Chondrocyte (in vitro differentiated cells): ENCODE measurements around the gene TRPM6. TPM values are rescaled to one million over a fixed set of nuclear protein-coding genes. Genes with fewer than 3 reads are reported as not detected.

Experiments
- DNase-seq: peaks from one replicate; pipeline ENCODE4 v3.0.0; 2021; ENCODE audit warnings: mixed read lengths, low spot score
- H3K27ac Mint-ChIP-seq: one replicate; pipeline ENCODE4 v1.8.0; 2021; ENCODE audit warnings: mild to moderate bottlenecking, moderate library complexity, mixed read lengths; ENCODE audit not compliant: unreplicated experiment
- H3K27me3 Mint-ChIP-seq: 2 replicates; pipeline ENCODE4 v1.8.0; 2021; ENCODE audit warnings: low read depth, mixed read lengths
- H3K36me3 Mint-ChIP-seq: 2 replicates; pipeline ENCODE4 v1.8.0; 2021; ENCODE audit warnings: low read depth, mixed read lengths
- H3K4me1 Mint-ChIP-seq: 2 replicates; pipeline ENCODE4 v1.8.0; 2021; ENCODE audit warnings: low read depth, mild to moderate bottlenecking, mixed read lengths
- H3K4me3 Mint-ChIP-seq: one replicate; pipeline ENCODE4 v1.8.0; 2021; ENCODE audit warnings: mild to moderate bottlenecking, moderate library complexity, mixed read lengths; ENCODE audit not compliant: unreplicated experiment
- H3K9me3 Mint-ChIP-seq: 2 replicates; pipeline ENCODE4 v1.8.0; 2021; ENCODE audit warnings: low read depth, mixed read lengths
- CTCF ChIP-seq: fragments of 200-600 bp; sonication (generic); IDR thresholded peaks from 2 replicates; pipeline ENCODE4 v1.5.0; 2021; ENCODE audit warnings: antibody characterized with exemption, mild to moderate bottlenecking, moderate library complexity
- total RNA-seq: library from RNA; stranded (reverse); gene quantifications from 3 replicates; pipeline ENCODE4 v1.2.1, GENCODE V29; 2021

The TRPM6 gene
- total RNA-seq, 1 donor from 2014 or later: 0.02 TPM

GRCh38 chr9:74784506-74784905 is 103.2 kb downstream of the TRPM6 start:
- Mint-ChIP-seq H3K4me1 (no peaks in the 10 kb centered on the region), H3K27ac (no peak overlapping the region), H3K27me3 (peaks cover 17% of the 10 kb centered on the region), H3K36me3 (no peaks in the 10 kb centered on the region), H3K9me3 (no peaks in the 10 kb centered on the region), H3K4me3 (no peak overlapping the region)
- no peak for TF ChIP-seq CTCF
- DNase-seq: no peak

GRCh38 chr9:74783408-74783807 is 104.3 kb downstream of the TRPM6 start:
- peaks cover 15% of the 10 kb centered on the region for H3K27me3 Mint-ChIP-seq
- H3K4me3 Mint-ChIP-seq: no peak overlapping the region
- no peaks in the 10 kb centered on the region for H3K4me1 Mint-ChIP-seq
- DNase-seq: no peak
- H3K27ac Mint-ChIP-seq: no peak overlapping the region
- no peaks in the 10 kb centered on the region for H3K36me3 Mint-ChIP-seq
- no peak for TF ChIP-seq CTCF
- H3K9me3 Mint-ChIP-seq: no peaks in the 10 kb centered on the region

GRCh38 chr9:74777136-74777879 is 110.4 kb downstream of the TRPM6 start:
- H3K27me3 Mint-ChIP-seq: peaks cover 12% of the 10 kb centered on the region
- H3K4me3 Mint-ChIP-seq: no peak overlapping the region
- H3K4me1 Mint-ChIP-seq: no peaks in the 10 kb centered on the region
- TF ChIP-seq CTCF: peak; percentile 94
- no peak for DNase-seq
- no peaks in the 10 kb centered on the region for H3K9me3 Mint-ChIP-seq
- no peak overlapping the region for H3K27ac Mint-ChIP-seq
- H3K36me3 Mint-ChIP-seq: no peaks in the 10 kb centered on the region

- no peak for DNase-seq
- no peaks in the 10 kb centered on the region for H3K9me3 Mint-ChIP-seq
- H3K4me1 Mint-ChIP-seq: no peaks in the 10 kb centered on the region
- no peak for TF ChIP-seq CTCF
- H3K27me3 Mint-ChIP-seq: peaks cover 9% of the 10 kb centered on the region
- no peak overlapping the region for H3K4me3 Mint-ChIP-seq
- H3K36me3 Mint-ChIP-seq: no peaks in the 10 kb centered on the region
- H3K27ac Mint-ChIP-seq: no peak overlapping the region
These were observed 112.3 kb downstream of the TRPM6 start for GRCh38 chr9:74775396-74775795.

- H3K36me3 Mint-ChIP-seq: no peaks in the 10 kb centered on the region
- H3K27me3 Mint-ChIP-seq: peaks cover 6% of the 10 kb centered on the region
- no peaks in the 10 kb centered on the region for H3K4me1 Mint-ChIP-seq
- no peak overlapping the region for H3K27ac Mint-ChIP-seq
- peak; percentile 94 for TF ChIP-seq CTCF
- DNase-seq: no peak
- no peaks in the 10 kb centered on the region for H3K9me3 Mint-ChIP-seq
- H3K4me3 Mint-ChIP-seq: no peak overlapping the region
These were observed 113.7 kb downstream of the TRPM6 start for GRCh38 chr9:74773886-74774479.
